ENCODE results near the gene DVL1. TPM values are rescaled to one million over a fixed set of nuclear protein-coding genes. Genes with fewer than 3 reads are reported as not detected.
A peak's percentile ranks its signal among the peaks of the same experiment; 100 is the strongest.

Gene DVL1
- total RNA-seq, 4 donors from 2014 or later, result 84.4 to 174 (median 88.9) TPM

DNA sequence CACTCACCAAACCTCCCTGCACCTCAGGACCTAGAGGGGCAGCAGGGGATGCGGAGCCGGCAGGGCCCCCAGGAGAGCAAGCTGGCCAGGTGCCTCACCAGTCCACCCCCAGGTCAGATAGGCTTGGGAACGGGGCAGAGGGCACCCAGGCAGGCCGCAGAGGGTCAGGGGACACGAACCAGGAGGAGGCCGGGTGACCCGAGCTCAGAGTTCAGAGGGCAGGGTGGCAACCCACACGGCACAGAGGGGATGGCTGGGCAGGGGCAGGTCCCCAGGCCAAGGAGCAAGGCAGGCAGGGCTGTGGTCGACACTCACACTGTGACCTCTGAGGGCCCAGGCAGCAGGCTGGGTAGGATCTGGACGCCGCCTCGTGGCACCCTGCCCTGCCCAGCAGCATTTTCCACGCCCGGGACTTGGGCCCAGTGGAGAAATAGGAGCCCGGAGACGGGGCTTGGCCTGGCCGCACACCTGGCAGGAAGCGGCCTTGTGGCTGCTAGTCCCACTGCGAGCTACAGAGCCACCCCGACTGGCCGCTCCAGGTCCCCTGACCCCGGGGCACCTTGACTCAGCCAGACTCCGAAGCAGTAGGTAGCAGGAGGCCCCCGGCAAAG lies 5.3 kb downstream of the DVL1 start:
- WGBS, 2 donors (ENCODE audit: low coverage in 1 of 2), result no CpG with 5 or more reads among the region's 24 CpGs
- no peaks in the 10 kb centered on the region for H3K9me3 ChIP-seq
- no peak for ATAC-seq

DNA sequence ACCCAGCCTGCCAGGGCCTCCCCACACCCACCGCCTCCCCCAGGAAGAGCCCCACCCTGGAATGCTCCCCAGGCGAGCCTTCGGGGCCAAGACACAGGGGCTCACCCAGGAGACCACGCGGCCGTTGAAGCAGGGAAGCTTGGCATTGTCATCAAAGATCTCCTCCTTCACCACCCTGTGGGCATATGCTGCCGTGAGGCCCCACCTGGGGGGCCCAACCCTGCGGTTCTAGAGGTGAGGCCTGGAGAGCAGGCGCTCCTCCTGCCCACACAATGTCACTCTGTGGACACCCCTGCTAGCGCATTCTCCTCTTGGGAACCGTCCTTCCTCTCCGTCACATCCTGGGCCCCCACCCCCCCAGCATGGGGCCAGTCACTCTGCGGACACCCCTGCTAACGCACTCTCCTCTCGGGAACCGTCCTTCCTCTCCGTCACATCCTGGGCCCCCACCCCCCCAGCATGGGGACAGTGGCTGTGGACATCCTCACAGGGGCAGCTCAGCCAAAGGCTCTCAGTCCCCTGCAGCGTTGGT lies 6.6 kb downstream of the DVL1 start:
- Histone ChIP-seq H3K4me3 (no peak overlapping the region), H3K9me3 (no peaks in the 10 kb centered on the region), H3K36me3 (peaks cover 0 to 50% of the 10 kb centered on the region in 2 donors), H3K27ac (no peak overlapping the region), H3K27me3 (no peaks in the 10 kb centered on the region), H3K4me1 (peaks cover 0 to 44% (median 27%) of the 10 kb centered on the region in 3 donors)
- no CpG with 5 or more reads among the region's 18 CpGs for WGBS, 2 donors (ENCODE audit: low coverage in 1 of 2)
- ATAC-seq, result no peak
- TF ChIP-seq POLR2AphosphoS5 (IDR thresholded peaks at IDR 0.05) (no peak), EP300 (IDR thresholded peaks at IDR 0.05) (no peak), POLR2A (IDR thresholded peaks at IDR 0.05) (no peak)
- TF ChIP-seq, protein P1, sequence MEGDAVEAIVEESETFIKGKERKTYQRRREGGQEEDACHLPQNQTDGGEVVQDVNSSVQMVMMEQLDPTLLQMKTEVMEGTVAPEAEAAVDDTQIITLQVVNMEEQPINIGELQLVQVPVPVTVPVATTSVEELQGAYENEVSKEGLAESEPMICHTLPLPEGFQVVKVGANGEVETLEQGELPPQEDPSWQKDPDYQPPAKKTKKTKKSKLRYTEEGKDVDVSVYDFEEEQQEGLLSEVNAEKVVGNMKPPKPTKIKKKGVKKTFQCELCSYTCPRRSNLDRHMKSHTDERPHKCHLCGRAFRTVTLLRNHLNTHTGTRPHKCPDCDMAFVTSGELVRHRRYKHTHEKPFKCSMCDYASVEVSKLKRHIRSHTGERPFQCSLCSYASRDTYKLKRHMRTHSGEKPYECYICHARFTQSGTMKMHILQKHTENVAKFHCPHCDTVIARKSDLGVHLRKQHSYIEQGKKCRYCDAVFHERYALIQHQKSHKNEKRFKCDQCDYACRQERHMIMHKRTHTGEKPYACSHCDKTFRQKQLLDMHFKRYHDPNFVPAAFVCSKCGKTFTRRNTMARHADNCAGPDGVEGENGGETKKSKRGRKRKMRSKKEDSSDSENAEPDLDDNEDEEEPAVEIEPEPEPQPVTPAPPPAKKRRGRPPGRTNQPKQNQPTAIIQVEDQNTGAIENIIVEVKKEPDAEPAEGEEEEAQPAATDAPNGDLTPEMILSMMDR (IDR thresholded peaks at IDR 0.05), result no peak

More for the DNA sequence above, 5.3 kb downstream of the DVL1 start:
- Histone ChIP-seq H3K4me3 (no peak overlapping the region), H3K4me1 (peaks cover 0 to 54% (median 30%) of the 10 kb centered on the region in 3 donors), H3K27ac (peak overlapping the region in 1 of 4 donors; percentile 60), H3K36me3 (peaks cover 0 to 37% of the 10 kb centered on the region in 2 donors), H3K27me3 (no peaks in the 10 kb centered on the region)
- TF ChIP-seq EP300 (IDR thresholded peaks at IDR 0.05) (no peak), POLR2AphosphoS5 (IDR thresholded peaks at IDR 0.05) (no peak), POLR2A (IDR thresholded peaks at IDR 0.05) (no peak)
- TF ChIP-seq, protein P1 (IDR thresholded peaks at IDR 0.05), result no peak

DNA sequence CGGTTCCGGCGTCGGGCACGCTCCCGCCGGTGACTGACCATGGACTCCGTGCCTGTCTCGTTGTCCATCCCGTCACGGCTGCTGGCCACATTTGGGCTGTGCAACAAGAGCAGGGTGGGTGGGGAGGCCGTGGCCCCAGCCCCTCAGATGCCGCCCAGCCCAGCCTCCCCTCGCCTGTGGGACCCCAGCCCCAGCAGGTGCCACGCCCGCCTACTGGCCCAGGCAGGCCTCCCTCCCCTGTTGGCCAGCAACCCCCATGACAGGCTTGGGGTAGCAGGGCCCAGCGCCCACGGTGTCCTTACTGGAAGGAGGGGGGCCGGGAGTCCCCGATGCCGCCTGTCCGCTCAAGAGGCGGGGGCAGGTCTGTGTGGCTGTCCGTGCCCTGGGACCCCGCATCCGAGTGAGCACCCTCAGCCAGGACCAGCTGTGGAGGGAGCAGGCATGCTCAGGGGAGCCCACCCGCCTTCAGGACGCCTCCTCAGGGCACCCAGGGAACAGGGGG lies 7.1 kb downstream of the DVL1 start:
- no peak for TF ChIP-seq POLR2AphosphoS5 (IDR thresholded peaks at IDR 0.05)
- TF ChIP-seq POLR2A (IDR thresholded peaks at IDR 0.05), result no peak
- no peak for TF ChIP-seq EP300 (IDR thresholded peaks at IDR 0.05)
- TF ChIP-seq, protein P1 (IDR thresholded peaks at IDR 0.05), result no peak
- H3K4me3 ChIP-seq, result no peak overlapping the region
- H3K4me1 ChIP-seq, result peaks cover 0 to 38% (median 22%) of the 10 kb centered on the region in 3 donors
- no peak overlapping the region for H3K27ac ChIP-seq
- WGBS, 2 donors (ENCODE audit: low coverage in 1 of 2), result no CpG with 5 or more reads among the region's 28 CpGs
- H3K27me3 ChIP-seq, result no peaks in the 10 kb centered on the region
- H3K36me3 ChIP-seq, result peaks cover 0 to 55% of the 10 kb centered on the region in 2 donors
- ATAC-seq, result no peak
- H3K9me3 ChIP-seq, result no peaks in the 10 kb centered on the region

DNA sequence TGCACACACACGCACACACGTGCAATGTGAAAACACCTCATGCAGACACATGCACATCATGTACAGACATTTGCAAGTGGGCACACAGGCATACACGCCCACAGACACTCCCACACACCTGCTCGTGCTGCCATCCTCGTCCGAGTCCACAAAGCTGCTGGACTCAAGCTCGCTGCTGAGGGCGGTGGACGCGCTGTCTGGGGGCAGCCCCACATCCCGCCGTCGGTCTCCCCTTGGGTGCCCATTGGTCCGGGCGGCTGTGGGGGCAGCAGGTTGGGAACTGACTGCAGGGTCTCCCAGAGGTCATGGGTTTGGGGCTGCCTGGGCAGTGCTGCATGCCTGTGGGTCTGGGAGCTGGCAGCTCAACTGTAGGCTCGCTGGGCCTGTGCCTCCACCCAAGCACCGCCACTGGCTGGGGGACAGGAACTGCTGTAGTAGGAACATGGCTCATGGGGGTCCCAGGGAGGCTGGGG lies 7.6 kb downstream of the DVL1 start:
- Histone ChIP-seq H3K4me3 (no peak overlapping the region), H3K27me3 (no peaks in the 10 kb centered on the region), H3K4me1 (peaks cover 0 to 33% (median 17%) of the 10 kb centered on the region in 3 donors), H3K36me3 (peaks cover 0 to 60% of the 10 kb centered on the region in 2 donors), H3K9me3 (no peaks in the 10 kb centered on the region), H3K27ac (no peak overlapping the region)
- 96% methylated on average over 7 of the region's 17 CpGs; no CpG with 5 or more reads in 1 of the 2 donors for WGBS, 2 donors (ENCODE audit: low coverage in 1 of 2)
- TF ChIP-seq POLR2A (IDR thresholded peaks at IDR 0.05), result no peak
- TF ChIP-seq EP300 (IDR thresholded peaks at IDR 0.05), result no peak
- no peak for ATAC-seq

DNA sequence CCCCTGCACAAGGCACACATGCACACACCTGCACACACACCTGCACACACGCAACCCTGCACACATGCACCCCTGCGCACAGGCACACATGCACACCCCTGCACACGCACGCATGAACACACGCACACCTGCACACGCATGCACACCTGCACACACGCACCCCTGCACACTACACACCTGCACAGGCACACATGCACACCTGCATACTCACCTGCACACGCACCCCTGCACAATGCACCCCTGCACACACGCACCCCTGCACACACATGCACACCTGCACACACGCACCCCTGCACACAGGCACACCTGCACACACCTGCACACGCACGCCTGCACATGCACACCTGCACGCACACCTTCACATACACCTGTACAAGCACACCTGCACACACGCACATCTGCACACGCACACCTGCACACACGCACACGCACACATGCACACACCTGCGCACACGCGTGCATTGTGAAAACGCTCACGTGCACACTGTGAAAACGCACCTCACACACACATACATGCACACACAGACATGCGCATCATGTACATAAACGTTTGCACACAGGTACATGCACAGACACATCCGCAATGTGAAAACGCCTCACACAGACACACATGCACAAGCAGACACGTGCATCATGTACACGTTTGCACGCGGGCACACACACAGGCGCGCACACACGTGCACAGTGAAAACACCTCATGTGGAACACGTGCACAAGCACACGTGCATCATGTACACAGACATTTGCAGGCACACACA lies 8.2 kb downstream of the DVL1 start:
- H3K36me3 ChIP-seq, result peaks cover 0 to 66% of the 10 kb centered on the region in 2 donors
- peaks cover 0 to 27% (median 11%) of the 10 kb centered on the region in 3 donors for H3K4me1 ChIP-seq
- WGBS, 2 donors (ENCODE audit: low coverage in 1 of 2), result 83 to 85% methylated on average over 24 to 30 of the region's 36 CpGs
- no peak for TF ChIP-seq POLR2A (IDR thresholded peaks at IDR 0.05)
- TF ChIP-seq POLR2AphosphoS5 (IDR thresholded peaks at IDR 0.05), result no peak
- TF ChIP-seq, protein P1 (IDR thresholded peaks at IDR 0.05), result no peak
- no peak for TF ChIP-seq EP300 (IDR thresholded peaks at IDR 0.05)
- H3K4me3 ChIP-seq, result no peak overlapping the region
- H3K27me3 ChIP-seq, result no peaks in the 10 kb centered on the region
- H3K27ac ChIP-seq, result no peak overlapping the region
- H3K9me3 ChIP-seq, result no peaks in the 10 kb centered on the region
- no peak for ATAC-seq
